NCI-H187 treated with DMSO at 0.1 percent for 48 hours (cell line): Measurements from ENCODE around the gene EPHB3.

Experiments used
- DNase-seq: peaks from one replicate; lab custom pipeline; 2025; lab: John Stamatoyannopoulos, UW

Gene EPHB3

DNA sequence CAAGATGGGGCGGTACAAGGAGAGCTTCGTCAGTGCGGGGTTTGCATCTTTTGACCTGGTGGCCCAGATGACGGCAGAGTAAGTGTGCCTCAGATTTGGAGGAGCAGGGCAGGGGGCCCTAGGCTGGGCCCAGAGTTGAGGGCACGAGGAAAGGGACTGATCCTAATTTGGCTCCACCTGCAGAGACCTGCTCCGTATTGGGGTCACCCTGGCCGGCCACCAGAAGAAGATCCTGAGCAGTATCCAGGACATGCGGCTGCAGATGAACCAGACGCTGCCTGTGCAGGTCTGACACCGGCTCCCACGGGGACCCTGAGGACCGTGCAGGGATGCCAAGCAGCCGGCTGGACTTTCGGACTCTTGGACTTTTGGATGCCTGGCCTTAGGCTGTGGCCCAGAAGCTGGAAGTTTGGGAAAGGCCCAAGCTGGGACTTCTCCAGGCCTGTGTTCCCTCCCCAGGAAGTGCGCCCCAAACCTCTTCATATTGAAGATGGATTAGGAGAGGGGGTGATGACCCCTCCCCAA, 19.8 kb downstream of the EPHB3 start:
- DNase-seq, result no peak

DNA sequence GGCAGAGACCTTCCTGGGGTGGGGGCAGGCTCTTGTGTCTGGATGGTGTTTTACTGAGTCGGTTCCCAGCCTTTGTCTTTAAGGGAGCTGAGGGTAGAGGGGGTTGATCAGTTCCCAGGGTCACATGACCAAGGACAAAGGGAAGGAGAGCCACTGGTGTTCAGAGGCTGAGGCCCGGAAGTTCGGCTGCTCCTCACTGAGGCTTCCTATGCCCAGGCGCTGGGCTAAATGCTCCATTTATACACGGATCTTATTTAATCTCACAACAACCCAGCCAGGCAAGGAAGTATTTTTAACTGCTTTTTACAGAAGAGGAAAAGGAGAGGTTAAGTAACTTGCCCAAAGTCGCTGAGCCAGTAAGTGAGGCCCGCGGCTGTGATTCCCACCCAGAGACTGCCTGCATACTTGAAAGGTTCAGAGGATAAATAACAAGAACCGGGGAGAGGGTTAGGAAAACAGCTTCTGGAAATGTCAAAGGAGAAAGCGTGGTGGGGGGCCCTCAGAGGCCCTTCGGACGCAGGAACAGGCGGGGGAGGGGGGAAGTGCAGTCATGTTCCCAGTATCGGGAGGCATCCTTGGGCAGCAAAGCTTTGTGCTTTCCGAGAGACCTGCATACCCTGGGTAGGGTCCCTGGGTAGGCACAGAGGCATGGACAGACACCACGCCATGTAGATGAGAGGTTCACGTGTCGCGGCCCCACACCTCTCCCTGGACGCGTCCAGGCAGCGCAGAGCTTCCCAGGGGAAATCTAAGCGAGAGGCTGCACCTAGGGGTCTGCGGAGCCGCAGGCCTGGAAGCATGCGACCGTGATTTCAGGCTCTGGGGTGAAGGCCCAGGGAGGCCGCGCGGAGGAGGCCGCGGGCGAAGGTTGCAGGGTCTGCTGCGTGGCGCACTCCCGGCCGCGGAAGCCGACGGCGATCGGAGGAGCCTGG, 21.3 kb downstream of the EPHB3 start:
- DNase-seq, result no peak

DNA sequence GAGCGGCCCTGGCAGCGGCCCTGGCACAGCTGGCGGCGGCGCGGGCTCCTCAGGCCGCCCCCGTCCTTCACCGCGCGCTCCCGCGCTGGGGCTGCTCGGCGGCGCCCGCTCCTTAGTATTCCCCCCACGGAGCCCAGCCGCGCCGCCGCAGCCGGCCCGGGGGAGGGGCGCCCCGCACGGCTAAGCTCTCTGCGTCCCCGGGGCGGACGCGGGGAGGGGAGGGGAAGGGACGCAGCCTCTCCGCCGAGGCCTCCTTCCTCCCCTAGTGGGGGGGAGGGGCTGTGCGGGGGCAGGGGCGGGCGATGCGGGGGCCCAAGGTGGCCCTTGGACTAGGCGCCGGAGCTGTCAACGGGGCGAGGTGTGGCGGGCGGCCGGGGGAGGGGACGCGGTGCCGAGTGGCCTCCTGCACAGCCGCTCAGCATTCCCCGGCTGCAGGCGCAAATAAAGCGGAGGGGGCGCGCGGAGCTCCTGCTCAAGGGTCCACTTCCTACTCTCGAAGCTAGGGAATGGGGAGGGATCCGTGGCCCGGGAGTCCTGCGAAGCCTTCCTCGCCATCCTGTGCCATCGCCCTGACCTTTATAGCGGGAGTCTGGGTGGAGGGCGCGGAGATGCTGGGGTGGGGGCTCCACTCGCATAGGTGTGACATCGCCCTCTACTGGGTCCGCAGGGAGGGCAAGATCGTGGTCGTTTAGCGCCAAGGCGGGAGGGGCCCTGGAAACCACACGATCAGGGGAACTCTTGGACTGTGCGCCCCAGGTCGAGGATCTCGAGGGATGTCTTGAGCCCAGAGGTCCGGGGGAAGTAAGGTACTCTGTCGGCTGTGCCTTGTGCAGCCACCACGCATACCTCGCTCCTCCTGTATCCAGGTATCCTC, 22.2 kb downstream of the EPHB3 start:
- no peak for DNase-seq

DNA sequence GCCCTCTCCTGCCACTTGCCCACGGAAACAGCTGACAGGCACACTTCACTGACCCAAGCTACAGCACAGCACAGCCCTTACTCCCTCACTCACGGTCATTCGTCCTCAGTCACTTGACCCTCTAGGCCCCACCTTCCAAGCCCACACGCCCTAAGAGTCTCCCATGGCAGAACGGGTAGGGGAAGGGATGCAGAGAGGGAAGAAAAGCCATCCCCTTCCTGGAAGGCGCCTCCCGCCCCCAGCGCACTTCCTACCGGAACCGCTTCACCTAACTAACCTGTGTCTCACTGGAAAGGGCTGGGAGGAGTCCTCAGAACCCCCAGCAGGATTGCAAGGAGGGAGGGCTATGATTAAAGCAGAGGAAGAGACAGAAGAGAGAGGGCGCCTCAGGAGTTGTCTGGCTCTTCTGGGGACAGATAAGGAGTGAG, 22.9 kb downstream of the EPHB3 start:
- no peak for DNase-seq

DNA sequence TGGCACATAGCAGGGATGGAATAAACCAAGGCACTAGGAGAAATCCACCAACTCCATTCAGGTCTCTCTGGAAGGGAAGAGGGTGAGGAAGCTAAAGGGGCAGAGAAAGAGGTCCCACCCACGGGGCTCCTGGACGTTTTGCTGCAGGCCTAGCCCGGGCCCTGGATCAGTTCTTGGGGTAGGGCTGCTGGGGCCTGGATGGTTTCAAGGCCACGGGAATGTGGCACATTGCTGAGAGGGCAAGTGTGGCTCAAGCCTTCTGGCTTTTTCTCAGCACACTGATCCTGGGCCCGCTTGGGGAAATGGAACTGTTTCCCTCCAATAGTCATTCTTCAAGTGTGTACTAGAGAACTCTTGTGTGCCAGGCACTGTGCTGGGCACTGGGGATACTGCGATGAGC, 24.0 kb downstream of the EPHB3 start:
- DNase-seq, result no peak

DNA sequence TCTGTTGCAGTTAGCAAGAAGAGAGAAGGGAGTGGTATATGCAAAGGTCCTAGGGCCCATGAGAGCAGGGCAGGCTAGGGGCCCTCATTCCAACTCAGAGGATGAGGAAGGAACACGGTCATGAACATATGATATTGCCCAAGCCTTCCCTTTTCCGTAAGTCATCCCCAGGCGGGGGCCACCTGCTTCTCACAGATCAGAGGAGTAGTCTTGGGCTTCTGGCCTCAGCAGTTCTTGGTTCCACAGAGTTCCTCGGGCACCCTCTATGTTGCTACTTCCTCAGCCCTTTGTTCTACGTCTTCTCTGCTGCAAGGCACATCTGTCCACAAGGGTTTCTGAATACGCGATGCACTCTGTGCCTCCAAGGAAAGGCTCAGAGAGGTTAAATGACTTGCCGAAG, 25.3 kb downstream of the EPHB3 start:
- no peak for DNase-seq

DNA sequence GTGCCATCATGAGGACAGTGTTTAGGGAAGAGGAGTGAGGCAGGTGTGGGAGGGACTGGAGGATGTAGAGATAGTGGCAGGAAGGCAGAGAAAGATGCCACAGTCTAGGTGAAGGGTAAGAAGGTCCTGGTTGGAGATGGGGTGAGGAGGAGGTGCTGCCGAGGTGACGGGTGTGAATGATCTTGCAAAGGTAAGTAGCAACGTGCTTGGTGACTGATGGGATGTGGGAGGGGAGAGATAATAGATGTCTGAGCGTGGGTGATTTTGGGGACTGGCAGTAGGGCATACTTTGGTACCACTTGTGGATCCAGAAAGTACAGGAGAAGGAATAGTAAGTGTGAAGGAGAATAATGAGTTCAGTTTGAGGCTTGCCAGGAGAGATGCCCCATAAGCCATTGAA, 27.2 kb downstream of the EPHB3 start:
- no peak for DNase-seq

DNA sequence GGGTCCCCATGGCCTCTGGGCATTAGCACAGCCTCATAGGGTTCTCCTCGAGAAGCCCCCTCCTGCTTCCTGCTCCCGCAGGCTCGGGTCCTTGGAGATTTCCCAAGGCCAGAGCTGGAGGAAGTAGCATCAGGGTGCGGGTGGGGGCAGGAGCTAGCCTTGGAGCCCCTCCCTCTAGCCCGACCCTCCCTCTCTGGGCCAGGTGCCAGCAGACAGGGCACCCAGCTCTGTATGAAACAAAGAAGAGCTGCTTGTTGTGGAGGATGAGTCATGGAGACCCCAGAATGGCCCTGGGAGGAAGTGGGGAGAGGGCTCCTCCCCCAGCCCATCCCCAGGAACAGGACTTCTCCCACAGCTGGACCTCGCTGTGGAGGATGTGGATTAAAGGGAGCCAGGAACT, 29.2 kb downstream of the EPHB3 start:
- no peak for DNase-seq

DNA sequence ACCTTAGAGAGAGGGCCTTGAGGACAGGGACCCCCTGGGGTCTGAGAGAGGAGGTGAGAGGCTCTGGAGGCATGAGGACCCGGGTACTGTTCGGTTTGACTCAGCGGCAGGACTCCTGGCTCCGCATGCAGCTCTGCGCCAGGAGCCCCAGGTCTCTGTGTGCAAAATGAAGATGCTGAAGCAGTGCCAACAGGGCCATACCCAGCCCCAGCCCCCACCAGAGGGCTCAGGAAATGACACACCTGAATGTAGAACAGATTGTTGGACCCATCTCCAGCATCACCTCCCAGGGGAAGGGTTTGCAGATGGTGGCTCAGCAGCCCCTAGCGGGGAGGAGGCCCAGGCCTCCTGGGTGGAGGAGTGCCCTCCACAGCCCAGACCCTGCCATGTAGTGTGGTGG, 30.2 kb downstream of the EPHB3 start:
- no peak for DNase-seq

DNA sequence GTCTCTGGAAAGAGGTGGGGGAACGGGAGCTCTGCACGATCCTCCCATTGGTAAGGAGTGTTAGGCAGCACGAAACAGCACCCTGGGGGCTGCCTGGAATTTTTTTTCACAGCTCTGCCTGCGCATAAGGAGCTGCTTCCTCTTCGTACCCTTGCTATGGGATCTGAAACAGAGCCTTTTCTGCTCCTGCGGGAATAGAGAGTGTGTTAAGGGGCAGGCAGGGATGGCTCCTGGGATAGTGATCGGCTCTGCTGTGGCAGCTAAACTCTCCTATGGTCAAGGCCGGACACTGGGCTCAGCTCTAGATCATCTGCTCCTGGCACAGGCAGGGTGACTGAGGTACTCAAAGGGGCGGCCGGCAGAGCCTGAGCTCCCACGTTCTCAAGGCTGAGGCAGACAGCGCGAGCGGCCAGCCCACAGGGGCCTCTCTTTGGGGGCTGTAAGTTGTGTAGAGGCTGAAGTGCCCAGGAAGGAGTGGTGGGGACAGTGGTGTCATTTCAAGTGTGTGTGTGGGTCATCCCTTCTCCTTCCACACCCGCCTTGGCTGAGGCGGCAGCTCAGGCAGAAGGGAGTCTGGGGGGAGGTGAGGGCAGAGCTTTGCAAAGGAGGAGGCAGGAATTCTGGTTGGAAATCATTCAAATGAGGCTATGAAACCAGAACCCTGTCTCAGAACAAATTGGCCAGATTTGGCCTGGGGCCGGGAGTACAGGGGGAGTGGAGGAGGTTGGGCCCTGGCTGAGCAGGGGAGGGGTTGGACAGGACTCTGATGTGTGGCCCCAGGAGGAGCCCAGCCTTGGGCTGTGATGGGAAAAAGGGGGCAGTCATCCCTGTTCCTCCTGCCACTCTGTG, 31.0 kb downstream of the EPHB3 start:
- DNase-seq, result no peak

DNA sequence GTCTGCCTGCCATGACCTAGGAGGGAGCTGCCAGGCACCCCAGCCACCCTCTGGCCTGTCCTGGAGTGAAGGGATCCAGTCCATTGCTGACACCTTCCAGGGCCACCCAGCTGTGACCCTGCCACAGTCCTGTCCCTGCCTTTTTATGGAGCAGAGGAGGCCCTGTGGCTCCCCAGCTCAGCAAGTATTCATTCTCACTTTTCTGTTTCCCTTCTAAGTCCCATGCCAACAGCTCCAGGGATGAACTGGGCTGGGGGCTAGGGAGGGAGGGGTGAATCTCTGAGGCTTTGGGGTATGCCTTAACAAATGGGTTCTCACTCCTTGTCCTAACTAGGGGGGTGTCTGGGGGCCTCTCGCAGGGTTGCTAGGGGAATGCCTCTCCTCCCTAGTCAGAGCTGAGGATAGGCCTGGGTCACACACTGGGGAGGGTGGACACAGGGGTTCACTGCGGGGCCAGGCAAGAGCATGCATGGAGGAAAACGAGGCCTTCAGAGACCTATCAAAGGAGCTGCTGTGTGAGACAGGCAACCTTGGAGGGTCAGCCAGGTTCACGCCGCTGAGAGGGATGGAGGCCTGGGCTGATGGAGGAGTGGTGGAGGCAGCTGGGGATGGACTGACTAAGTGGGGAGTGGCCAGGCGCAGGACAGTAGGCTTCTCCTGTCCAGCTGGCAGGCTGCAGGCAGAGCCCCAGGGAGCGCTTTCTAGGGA, 31.8 kb downstream of the EPHB3 start:
- no peak for DNase-seq

DNA sequence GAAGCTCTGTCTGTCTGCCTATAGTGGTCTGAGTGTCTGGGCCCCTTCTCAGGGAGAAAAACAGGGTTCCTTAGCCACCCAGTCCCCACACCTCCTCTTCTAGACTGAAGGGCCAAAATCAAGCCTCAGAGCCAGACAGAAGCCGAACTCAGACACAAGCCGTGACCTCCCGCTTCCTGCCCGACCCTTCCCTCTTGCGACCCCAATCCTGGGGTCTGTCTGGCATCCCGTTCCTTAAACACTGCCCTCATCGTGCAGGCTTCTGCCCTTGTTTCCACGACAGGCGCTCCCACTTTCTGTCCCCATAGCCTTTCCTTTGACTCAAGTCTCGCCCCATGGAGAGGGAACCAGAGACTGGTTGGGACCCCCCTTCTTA, 32.3 kb downstream of the EPHB3 start:
- no peak for DNase-seq

DNA sequence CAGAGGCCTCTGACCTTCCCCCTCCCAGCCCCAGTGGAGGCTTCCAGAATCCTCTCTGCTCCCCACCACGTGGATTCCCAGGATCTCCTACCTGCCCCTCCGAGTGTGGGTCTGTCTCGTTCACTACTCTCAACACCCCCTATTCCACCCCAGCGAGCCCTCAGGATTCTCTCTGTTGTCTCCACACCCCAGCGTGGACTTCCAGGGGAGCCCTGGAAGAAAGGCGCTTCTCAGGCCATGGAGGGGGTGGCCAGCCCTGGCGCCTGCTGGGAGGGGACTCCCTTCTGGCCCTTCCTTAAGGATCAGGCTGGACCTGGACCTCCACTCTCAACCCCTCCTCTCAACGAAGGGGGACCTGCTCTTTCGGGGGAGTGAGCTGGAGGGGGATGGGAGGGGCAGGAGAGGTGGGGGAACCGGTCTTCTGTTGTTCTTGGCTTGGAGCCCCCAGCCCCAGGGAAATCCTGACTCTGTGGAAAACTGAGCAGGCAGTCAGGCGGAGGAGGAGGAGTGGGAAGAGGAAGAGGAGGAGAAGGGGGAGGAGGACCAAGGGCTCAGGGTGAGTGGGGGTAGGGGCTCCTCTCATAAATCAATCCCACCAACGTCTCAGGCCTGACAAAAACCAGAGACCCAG, 32.9 kb downstream of the EPHB3 start:
- no peak for DNase-seq

DNA sequence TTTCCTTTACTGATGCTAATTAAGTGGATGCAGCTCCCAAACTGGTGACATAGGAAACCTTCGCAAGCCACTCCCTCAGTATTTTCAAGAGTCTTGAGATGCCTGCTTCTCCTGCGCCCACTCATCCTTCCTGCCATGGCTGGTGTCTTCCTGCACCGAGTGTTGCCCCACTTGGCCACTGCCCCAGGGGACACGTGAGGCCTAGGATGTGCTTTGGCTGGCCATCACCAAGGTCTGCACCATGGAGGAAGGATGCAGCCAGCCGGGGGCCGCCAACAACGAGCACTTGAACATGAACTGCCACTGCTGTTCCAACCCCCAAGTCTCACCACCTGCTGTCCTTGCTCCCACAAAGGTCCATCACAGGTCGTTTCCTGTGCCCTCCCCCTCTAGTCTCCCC, 34.1 kb downstream of the EPHB3 start:
- DNase-seq, result no peak

DNA sequence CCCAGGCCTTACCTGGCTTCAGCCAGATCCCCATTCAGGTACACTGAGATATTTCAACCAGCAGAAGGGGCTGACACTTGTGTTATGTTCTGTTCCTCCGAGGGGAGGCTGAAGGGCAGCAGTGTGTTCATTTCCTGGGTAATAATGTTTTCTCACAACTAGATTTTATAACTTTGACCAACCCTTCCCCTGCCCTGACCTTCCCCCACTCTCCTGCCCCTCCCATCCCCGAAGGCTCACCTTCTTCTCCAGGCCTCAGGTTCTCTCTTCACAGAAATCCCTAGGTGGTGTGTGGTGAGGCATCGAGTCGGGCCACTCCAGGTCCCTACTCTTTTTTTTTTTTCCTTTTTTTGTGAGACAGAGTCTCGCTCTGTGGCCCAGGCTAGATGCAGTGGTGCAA, 34.6 kb downstream of the EPHB3 start:
- no peak for DNase-seq

DNA sequence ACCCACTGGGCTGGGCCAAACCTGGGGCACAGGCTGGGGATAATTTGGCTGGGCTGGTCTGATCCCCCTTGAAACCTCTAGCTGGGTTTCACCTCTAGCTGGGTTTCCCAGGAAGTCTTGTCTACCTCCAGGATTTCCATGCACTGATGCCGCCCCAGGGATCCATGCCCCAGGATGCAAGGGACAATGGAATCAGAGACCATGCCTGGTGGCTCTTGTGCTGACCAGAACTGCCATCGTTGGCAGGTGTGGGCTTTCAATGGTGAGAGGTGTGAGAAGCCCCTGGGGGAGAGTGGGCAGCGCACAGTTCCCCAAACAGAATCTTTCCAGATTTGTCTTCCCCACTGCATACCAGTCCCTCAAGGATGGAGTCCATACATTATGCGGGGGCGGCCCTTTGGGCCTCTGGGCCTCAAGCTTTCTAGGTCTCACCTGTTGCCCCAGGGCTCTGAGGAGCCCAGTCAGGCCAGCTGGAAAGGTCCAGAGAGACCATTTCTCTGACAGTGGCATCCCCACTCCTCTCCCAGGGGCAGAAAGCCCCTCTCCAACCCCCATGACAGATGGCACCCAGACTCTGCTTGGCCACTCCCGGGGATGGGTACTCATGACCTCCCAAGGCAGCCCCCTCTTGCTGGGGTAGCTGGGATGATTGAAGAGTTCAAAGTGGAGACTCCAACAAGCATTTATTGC, 35.4 kb downstream of the EPHB3 start:
- no peak for DNase-seq

DNA sequence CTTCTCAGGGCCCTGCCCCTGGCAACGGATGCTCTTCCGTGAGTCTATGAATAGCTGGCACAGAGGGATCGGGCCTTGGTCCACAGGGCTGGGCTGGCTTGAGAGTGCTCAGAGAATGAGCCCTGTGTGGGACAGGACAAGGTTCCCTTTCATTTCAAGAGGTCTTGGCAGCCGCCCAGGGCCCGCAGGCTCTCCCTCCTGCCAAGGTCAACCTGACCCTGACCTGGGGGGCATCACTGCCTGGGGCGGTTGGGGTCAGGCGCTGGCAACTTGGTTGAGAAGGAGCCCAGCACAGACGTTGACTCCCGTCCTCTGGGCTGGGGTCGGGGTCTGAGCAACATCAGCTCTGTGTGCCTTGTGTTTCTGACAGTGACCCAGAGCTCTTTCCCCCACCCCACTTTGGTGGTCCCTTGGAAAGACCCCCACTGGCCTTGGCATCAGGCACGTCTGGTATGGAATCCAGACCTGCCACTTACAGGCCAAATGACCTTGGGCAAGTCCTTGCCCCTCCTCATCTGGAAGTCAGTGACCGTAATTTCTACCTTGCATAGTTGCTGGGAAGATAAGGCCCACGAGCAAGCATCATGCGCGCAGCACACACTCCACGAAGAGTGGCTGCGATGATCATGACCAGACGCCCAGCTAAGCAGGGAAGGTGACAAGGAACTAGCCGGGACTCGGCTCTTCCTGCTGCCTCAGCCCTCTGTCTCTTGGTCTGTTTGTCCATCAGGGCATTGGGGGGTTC, 36.4 kb downstream of the EPHB3 start:
- no peak for DNase-seq

DNA sequence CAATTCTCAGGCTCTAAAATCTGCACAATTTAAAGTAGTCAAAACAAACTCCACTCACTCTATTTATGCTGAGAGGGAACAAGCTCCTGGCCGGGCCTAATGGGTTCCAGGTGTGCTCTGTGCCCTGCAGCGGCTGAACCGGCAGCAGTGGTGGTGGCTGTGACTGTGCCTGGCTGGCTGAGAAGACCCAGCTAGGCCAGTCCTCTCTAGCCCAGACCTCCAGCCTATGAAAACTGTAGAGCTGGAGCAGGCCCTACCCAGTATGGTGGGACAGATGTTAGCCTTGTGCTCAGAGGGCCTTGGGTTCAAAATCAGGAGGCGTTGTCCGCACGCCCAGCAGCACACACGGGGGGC, 37.0 kb downstream of the EPHB3 start:
- no peak for DNase-seq

DNA sequence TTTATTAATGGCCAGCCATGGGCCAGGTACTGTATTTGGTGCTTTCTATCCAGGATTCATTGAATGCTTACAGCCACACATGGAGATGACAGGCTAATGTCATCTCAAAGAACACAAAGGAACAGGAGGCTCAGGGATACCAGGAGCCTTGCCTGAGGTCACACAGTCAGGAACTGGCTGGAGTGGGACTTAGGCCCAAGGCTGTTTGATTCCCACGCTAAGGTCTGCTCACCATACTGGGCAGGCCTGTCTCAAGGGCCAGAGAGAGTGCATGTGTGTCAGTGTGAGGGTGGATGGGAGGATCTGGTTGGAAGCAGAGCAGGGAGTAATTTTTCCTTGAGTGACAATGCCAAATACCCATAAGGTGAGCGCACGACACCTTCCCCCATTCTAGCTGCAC, 37.6 kb downstream of the EPHB3 start:
- DNase-seq, result no peak
